Retinal pigment epithelial cell (primary cell): ENCODE results near the gene IPO9.

Experiments
- DNase-seq: peaks from one replicate; pipeline ENCODE4 v3.0.0-alpha.2; 2010; ENCODE audit warnings: low read depth
- H3K4me3 ChIP-seq: 2 replicates; pipeline ENCODE4 v1.5.1; 2011; ENCODE audit warnings: mild to moderate bottlenecking, low read length, control low read depth, moderate library complexity
- TF ChIP-seq, protein P1 (sequence below): conservative IDR thresholded peaks from 2 replicates; pipeline ENCODE4 v1.5.1; 2011; ENCODE audit warnings: low read depth, low read length, control low read depth, inconsistent platforms

IPO9 gene

DNA sequence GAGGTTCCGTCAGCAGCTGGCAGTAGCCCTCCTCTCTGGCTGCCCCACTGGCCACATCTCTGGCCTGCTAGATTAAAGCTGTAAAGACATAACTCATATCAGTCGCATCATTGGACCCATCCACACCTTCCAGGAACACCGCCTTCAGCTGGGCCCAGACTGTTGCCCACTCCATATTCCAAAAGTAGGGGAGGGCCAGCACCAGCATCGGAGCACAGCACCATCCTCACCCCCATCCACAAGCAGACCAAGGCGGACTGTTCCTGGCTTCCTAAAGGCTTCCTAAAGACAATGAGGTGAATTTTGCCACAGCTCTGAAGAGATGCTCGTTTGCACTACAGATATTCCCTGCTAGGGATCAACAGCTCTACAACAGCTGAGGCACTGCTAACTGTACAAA lies 63.3 kb downstream of the IPO9 start:
- TF ChIP-seq, protein P1, sequence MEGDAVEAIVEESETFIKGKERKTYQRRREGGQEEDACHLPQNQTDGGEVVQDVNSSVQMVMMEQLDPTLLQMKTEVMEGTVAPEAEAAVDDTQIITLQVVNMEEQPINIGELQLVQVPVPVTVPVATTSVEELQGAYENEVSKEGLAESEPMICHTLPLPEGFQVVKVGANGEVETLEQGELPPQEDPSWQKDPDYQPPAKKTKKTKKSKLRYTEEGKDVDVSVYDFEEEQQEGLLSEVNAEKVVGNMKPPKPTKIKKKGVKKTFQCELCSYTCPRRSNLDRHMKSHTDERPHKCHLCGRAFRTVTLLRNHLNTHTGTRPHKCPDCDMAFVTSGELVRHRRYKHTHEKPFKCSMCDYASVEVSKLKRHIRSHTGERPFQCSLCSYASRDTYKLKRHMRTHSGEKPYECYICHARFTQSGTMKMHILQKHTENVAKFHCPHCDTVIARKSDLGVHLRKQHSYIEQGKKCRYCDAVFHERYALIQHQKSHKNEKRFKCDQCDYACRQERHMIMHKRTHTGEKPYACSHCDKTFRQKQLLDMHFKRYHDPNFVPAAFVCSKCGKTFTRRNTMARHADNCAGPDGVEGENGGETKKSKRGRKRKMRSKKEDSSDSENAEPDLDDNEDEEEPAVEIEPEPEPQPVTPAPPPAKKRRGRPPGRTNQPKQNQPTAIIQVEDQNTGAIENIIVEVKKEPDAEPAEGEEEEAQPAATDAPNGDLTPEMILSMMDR, result no peak
- DNase-seq, result no peak
- H3K4me3 ChIP-seq, result no peak overlapping the region

DNA sequence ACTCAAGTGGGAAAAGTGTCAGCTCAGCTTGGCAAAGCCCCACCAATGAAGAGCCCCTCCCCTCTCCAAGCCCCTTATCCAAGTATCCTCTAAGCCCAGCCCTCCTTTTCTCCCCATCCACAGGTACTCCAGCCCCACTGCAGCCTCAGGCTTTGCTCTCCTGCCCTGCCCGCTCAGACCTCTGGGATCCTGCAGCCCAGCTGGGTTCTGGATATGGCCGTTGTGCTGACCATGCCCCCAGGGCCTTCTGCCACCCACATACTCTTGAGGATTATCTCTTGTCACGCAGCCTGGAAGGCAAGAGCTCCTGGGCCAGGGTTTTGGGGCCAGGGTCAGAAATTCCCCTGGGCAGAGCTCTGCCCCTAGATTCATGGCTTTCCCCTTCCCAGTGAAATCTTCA lies 64.5 kb downstream of the IPO9 start:
- TF ChIP-seq, protein P1, result no peak

DNA sequence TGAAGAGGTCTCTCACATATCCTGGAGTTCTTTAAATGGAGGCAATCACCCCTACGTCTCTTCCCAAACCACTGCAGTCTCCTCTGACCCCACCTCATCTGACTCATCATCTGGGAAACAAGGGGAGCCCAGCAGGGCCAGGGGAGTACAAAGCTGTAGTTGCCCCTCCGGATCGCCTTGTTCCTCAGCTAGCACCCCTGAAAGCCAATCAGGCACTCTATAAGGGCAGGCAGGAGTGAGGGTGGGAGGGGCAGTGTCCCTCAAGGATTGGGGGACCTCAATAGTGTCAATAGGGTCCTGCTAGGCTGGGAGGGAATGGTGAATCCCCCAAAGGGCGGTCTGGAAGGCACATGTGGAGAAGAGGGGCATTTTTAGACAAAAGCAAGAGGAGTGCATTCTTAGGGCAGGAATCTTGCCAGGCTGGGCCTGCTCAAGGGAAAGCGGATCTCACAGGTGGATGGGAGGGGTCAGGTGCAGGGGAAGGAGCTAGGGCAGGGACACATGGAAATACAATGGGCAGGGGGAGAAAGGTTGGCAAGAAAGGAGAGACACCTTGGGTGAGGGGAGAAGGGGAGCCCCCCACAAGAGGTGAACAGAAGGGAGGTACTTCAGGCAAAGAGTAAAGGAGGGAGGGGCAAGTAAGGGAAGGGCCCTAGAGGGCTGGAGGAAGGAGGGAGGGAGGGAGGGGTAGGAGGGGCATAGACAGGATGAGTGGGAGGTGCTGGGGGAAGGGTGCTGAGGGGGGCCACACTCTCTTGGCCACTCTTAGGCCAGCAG lies 65.6 kb downstream of the IPO9 start:
- H3K4me3 ChIP-seq, result no peak overlapping the region
- no peak for DNase-seq
- TF ChIP-seq, protein P1, result no peak

More for the DNA sequence above, 64.5 kb downstream of the IPO9 start:
- DNase-seq, result no peak
- no peak overlapping the region for H3K4me3 ChIP-seq

DNA sequence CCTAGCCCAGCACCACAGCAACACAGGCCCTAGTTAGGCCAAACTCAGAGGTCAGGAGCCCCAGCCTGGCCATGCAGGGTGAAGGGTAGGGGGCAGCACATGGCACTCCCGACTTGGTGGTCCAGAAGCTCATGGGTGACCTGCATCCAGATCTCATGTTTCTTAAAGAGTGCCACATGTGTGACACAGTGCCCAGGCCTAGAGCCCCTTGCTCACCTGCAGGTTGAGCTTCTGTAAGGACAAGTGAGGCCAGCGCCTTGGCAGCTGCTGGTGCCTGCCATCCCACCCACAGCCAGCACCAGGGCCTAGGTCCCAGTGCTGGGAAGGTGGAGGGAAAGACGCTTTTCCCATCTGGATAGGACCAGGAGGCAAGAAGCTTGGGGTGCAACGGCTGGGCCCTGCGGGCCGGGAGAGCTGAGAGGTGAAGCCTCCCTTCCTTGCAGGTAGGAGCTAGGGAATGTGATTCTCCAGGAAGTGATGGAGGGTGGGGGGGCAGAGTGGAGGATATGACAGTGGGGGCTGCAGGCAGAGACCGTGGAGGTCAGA lies 66.2 kb downstream of the IPO9 start:
- no peak for DNase-seq
- TF ChIP-seq, protein P1, result no peak
- no peak overlapping the region for H3K4me3 ChIP-seq

DNA sequence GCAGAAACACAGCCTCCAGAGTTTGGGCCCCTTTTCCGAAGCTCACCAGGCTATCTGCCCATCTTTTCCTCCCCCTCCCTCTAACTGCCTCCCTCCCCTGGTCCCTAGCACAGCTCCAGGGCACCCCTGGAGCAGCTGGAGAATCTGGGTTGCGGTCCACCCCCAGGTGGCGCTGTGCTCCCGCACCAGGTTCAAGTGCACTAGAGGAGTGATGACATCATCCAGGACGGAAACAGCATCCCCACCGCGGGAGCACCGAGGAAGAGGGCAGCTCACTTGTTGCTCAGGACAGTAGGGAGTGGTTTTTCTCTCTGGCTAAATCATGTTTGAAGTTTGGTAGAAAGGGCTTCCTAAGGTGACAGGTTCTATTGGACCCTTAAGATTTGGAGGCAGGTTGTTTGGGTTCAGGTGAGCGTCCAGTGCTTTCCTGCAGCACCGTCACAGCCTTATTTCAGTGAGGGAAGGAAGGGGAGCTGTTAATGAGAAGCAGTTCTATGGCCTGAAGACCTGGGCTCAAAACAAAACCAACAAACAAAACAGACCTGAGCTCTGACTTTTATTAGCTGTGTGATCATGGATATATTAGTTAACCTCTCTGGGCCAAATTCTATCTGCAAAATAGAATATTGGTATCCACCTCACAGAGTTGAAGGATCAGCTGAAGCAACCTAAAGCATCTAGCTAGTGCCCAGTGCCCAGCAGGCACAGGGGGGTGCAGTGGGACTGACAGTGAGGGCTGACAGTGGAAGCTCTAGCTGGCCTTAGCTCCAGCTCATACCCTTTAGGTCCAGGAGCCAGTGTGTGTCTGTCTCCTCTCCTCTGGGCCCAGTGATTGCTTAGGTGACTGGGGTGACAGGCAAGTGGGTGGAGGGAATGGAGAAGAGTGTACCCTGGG lies 67.2 kb downstream of the IPO9 start:
- TF ChIP-seq, protein P1, result peak; percentile 93
- peak; percentile 48 for DNase-seq
- peak overlapping the region; percentile 9 for H3K4me3 ChIP-seq

DNA sequence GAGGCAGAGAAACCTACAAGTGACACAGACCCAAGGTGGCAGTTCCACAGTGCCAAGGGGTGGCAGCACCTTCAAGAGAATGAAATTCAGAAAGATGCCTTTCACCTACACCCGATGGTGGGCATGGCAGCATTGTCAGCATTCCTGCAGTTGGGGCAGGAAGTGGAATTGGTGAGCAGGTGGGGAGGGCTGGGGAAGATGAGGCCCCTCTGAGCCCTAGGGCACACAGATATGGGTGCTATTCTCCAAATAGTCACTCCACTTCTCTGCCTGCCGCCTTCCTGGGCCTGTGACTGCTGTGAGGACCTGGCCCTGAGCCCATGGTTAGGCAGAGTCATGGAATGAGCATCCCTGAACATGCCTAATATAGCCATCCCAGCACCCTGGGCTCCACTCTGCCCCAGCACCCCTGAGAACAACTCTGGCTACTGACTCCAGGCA lies 68.0 kb downstream of the IPO9 start:
- TF ChIP-seq, protein P1, result peak; percentile 41
- no peak for DNase-seq
- H3K4me3 ChIP-seq, result no peak overlapping the region
